ENCODE data around the gene OR6N2.

OR6N2 gene

DNA sequence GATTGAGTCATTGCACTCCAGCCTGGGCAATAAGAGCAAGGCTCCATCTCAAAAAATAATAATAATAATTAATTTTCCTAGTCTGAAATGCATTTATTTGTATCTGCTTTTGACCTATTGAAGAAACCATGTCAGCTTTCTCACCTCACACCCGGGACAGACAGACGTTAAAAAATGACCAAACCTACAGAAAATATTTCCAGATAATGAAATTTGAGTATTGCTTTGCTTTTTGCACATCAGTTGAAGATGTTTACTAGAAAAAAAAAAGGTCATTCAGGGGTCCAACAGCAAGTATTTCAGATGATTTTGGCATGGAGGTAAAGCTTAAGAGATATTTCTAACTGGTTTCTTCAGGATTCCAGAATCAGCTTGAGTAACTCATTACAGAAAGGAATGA is 26.6 kb downstream of the OR6N2 start, which contains the start of gene OR6K6:
Gene OR6K6, plus strand, starts transcription at position 301 of the 400 bp plus-strand sequence. CDS start 168 bp downstream, outside the sequence.
- DNase-seq (ENCODE audit: low read depth): no peak

DNA sequence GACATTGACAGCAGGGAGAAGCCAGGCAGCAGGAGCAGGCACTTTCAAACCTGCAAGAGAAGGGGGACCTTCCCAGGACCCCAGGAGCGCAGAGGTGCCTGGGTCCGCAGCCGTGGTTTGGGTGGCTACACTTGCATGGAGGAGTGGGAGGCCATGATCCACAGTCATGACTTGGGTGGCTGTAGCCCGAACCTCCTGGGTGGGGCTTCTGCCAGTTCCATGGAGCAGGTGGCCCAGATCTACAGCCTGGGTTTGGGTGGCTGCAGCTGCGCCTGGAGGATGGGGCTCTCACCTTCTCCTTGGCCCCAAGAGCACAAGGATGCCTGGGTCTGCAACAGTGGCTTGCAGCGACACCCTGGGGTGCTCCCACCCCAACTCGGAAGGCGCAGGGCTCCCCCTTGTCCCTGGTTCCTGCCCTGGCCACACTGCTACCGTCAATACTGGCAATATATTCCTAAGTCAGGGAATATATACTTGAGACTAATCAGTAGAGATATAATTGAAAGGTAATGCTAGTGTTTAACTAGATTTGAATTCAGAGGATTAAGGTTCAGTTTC is 28.8 kb downstream of the OR6N2 start:
- no peak for DNase-seq (ENCODE audit: low read depth)

DNA sequence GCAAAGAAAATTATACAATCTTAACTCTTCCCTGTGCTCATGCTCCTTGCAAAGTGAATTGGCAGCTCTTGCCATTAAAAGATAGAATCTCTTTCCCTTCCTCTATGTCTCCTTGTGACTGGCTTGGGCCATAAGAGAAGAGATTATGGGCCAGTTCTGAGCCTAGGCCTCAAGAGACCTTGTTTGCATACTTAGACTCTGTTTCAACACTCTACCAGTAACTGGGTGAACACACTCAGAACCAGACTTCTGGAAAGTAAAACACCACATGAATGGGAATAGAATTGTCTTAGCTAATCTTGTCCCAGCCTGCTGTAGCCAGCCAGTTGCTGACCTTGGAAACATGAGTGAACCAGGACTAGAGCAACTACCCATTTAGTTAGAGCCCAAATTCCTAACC is 45.2 kb downstream of the OR6N2 start:
- DNase-seq (ENCODE audit: low read depth): no peak

DNA sequence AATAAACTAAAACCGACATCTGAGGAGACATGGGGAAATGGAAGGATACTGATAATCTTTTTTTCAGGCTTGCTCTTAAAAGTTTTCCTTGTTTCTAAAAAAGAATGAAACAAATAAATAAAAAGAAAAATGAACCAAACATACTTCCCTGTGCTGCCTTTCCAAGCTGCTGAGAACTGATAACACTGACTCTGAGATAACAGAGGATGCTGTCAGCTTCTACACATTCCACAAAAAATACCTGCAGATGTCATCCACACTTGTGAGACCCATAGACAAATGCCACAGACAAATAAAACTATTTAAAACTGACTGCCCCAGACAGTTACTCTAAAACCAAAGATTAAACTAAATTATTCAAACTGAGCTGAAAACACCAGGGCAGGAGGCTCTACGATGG is 48.5 kb downstream of the OR6N2 start:
- DNase-seq (ENCODE audit: low read depth): no peak

DNA sequence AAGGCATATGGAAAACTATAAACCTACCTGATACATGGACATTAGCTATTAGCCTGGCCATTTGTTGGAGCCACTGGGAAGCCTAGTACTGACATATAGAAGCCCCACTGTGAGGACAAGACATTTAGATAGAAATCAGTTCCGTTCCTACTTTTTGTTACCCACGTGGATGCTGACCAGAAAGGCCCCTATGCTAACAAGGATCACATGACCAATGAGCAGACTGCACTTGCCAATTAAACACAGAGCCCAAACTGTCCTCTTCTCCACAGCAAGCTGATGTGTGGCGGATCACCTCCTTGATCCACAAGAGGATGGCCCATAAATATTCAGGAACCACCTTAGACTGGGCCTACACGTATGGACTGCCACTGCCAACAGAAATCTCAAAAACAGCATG is 49.3 kb downstream of the OR6N2 start:
- no peak for DNase-seq (ENCODE audit: low read depth)

DNA sequence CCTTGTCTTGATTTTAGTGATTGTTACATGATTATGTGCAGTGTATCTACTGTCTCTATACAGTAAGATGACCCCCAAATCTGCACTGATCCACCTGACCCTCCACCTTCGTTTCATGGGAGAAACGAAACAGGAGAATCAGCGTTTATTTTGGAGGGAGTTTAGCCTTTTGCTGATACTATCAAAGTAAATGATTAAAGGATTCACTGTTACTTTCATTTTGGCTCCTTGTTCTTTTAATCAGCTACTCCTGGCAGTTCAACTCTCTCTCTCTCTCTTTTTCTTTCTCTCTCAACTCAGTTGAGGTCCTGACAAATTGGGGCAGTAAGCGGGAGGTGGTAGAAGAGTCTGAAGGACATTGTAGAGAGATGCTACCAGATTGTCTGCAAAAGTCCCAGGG is 50.6 kb downstream of the OR6N2 start:
- no peak for DNase-seq (ENCODE audit: low read depth)

DNA sequence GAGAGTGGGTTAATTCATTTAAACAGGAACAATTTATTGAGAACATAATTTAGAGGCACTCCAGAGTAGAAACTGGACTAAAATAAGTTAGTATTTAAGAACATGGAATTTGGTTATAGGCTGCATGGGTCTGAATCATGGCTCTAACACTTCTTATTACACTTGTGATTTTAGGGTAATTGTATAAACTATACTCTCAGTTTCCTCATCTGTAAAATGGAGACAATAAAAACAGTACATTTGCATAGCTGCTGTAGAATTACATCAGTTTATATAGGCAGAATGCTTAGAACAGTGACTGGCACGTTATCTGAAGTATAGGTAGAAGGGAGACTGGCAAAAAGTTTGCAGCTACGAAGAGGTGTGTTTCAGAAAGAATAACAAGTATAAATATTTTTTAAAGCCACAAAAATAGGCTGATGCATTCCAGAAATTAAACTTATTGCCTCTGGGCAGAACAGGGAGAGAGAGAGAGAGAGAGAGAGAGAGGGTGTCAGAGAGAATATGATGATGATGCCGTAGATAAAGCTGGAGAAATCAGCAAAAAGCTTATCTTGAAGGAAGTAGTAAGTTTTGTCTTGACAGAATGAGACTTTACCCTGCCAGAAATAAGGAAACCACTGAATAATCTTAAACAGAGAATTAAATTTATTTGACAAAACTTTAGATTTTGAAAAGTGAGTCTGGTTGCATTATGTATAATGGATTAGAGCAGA is 52.3 kb downstream of the OR6N2 start:
- no peak for DNase-seq (ENCODE audit: low read depth)

DNA sequence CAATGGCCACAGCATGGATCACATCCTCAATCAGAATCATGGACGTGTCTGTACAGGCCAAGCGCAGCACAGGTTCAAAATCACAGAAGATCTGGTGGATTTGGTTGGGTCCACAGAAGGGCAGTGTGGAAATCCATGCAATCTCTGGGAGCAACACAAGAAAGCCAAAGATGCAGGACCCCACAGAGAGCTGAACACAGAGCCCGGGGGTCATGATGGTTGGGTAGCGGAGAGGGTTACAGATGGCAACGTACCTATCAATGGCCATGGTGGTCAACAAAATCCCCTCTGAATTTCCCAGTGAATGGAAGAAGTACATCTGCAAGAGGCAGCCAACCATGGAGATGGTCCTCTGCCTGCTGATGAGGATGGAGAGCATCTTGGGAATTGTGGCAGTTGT is 56.6 kb downstream of the OR6N2 start:
- no peak for DNase-seq (ENCODE audit: low read depth)

All from fibroblast of the conjunctiva (primary cell).